Stimulated activated CD4-positive, alpha-beta T cell treated with anti-CD3 and anti-CD28 coated beads, TNF-alpha, amount 100 ng/mL, for 24 hours (primary cell): ENCODE measurements around the gene C19orf81.
"Not testable (repeated sequence)": the region's sequence is repeated elsewhere in the genome, so short reads cannot be mapped to it uniquely, and the experiment has no call there.

Experiments
- DNase-seq, 3 experiments: peaks; one replicate each; pipeline ENCODE4 v3.0.0-alpha.2; 2020; ENCODE audit warnings: low read depth in 3 of 3

Gene C19orf81

GRCh38 chr19:50649433-50650391 is at the start of gene C19orf81:
Gene C19orf81, plus strand, starts transcription at chr19:50649445. Its CDS starts 0 bp downstream, at chr19:50649445.
- DNase-seq = no peak

GRCh38 chr19:50601407-50602088 is 47.7 kb upstream of the C19orf81 start:
- DNase-seq = no peak

GRCh38 chr19:50602089-50602422 is 47.2 kb upstream of the C19orf81 start:
- no peak for DNase-seq

- no peak for DNase-seq
These were observed 46.7 kb upstream of the C19orf81 start for GRCh38 chr19:50602496-50602895.

- DNase-seq = no peak
These were observed 46.3 kb upstream of the C19orf81 start for GRCh38 chr19:50602935-50603334.

- DNase-seq = not testable (repeated sequence)
These were observed 44.8 kb upstream of the C19orf81 start for GRCh38 chr19:50604264-50605073.

GRCh38 chr19:50606059-50606836 is 43.0 kb upstream of the C19orf81 start:
- DNase-seq = not testable (repeated sequence)

- DNase-seq = no peak
These were observed 41.9 kb upstream of the C19orf81 start for GRCh38 chr19:50607388-50607787.

- peak; percentile 48 to 85 (median 63) for DNase-seq
These were observed 41.1 kb upstream of the C19orf81 start for GRCh38 chr19:50607874-50608785.

- not testable (repeated sequence) for DNase-seq
These were observed 36.5 kb upstream of the C19orf81 start for GRCh38 chr19:50612504-50613404.

GRCh38 chr19:50618379-50618778 is 30.9 kb upstream of the C19orf81 start:
- not testable (repeated sequence) for DNase-seq

- DNase-seq = not testable (repeated sequence)
These were observed 30.1 kb upstream of the C19orf81 start for GRCh38 chr19:50619184-50619583.

- DNase-seq = not testable (repeated sequence)
These were observed 28.8 kb upstream of the C19orf81 start for GRCh38 chr19:50620394-50620906.

GRCh38 chr19:50624949-50625600 is 24.2 kb upstream of the C19orf81 start:
- DNase-seq = no peak

- no peak for DNase-seq
These were observed 23.2 kb upstream of the C19orf81 start for GRCh38 chr19:50626011-50626410.

GRCh38 chr19:50626795-50627194 is 22.4 kb upstream of the C19orf81 start:
- DNase-seq = no peak

- DNase-seq = no peak
These were observed 21.1 kb upstream of the C19orf81 start for GRCh38 chr19:50628146-50628545.

GRCh38 chr19:50628551-50628950 is 20.7 kb upstream of the C19orf81 start:
- no peak for DNase-seq
